Neural cell (in vitro differentiated cells): ENCODE data around the gene CP. TPM values are rescaled to one million over a fixed set of nuclear protein-coding genes. Genes with fewer than 3 reads are reported as not detected.

Source experiments
- H2AFZ ChIP-seq: fragments of 200-600, 300-800 bp; sonication (generic), shearing (Covaris generic); 2 replicates; pipeline ENCODE4 v1.6.0; 2014; ENCODE audit warnings: low read depth, mild to moderate bottlenecking, antibody characterized with exemption, low read length, moderate library complexity
- H3F3A ChIP-seq: fragments of 200-600 bp; shearing (Covaris generic); 2 replicates; pipeline ENCODE4 v1.6.1; 2016; ENCODE audit warnings: mild to moderate bottlenecking, moderate library complexity, mixed read lengths, antibody characterized with exemption, low read length; ENCODE audit not compliant: insufficient read depth, poor library complexity, severe bottlenecking
- H3K27ac ChIP-seq: fragments of 200-600, 300-800 bp; sonication (generic), shearing (Covaris generic); 2 replicates; pipeline ENCODE4 v1.5.1; 2014; ENCODE audit warnings: mild to moderate bottlenecking, low read length, moderate library complexity
- H3K27me3 ChIP-seq: fragments of 300-800, 200-600 bp; sonication (generic), shearing (Covaris generic); 2 replicates; pipeline ENCODE4 v1.6.0; 2014; ENCODE audit warnings: mild to moderate bottlenecking, low read depth, low read length, moderate library complexity; ENCODE audit not compliant: insufficient read depth
- H3K36me3 ChIP-seq: fragments of 300-800, 200-600 bp; sonication (generic), shearing (Covaris generic); 2 replicates; pipeline ENCODE4 v1.5.1; 2014; ENCODE audit warnings: mild to moderate bottlenecking, antibody characterized with exemption, low read length, moderate library complexity; ENCODE audit not compliant: insufficient read depth
- H3K4me2 ChIP-seq: fragments of 300-800, 200-600 bp; sonication (generic), shearing (Covaris generic); 2 replicates; pipeline ENCODE4 v1.6.0; 2014; ENCODE audit warnings: mild to moderate bottlenecking, low read length
- H3K4me3 ChIP-seq: fragments of 300-800, 200-600 bp; sonication (generic), shearing (Covaris generic); 2 replicates; pipeline ENCODE4 v1.5.1; 2014; ENCODE audit warnings: mild to moderate bottlenecking, low read length, moderate library complexity
- H3K79me2 ChIP-seq: fragments of 200-600 bp; shearing (Covaris generic); replicated peaks from 2 replicates; pipeline ENCODE4 v1.6.0; 2014; ENCODE audit warnings: mild to moderate bottlenecking, low read length, moderate library complexity; ENCODE audit not compliant: insufficient read depth
- H3K9ac ChIP-seq: fragments of 300-800, 200-600 bp; sonication (generic), shearing (Covaris generic); 2 replicates; pipeline ENCODE4 v1.6.1; 2016; ENCODE audit warnings: mild to moderate bottlenecking, low read length, mixed read lengths
- H3K9me2 ChIP-seq: fragments of 200-600 bp; shearing (Covaris generic); 2 replicates; pipeline ENCODE4 v1.6.1; 2016; ENCODE audit warnings: mild to moderate bottlenecking, low read length, mixed read lengths; ENCODE audit not compliant: insufficient read depth
- H3K9me3 ChIP-seq: fragments of 200-600, 300-800 bp; sonication (generic), shearing (Covaris generic); 2 replicates; pipeline ENCODE4 v1.6.1; 2016; ENCODE audit warnings: mild to moderate bottlenecking, mixed run types, low read length, moderate library complexity, mixed read lengths
- H4K20me1 ChIP-seq: fragments of 200-600 bp; shearing (Covaris generic); 2 replicates; pipeline ENCODE4 v1.6.1; 2016; ENCODE audit warnings: mild to moderate bottlenecking, mixed run types; ENCODE audit not compliant: insufficient read depth
- CTCF ChIP-seq: fragments of 450-650 bp; IDR thresholded peaks from 2 replicates; pipeline ENCODE4 v1.5.1; 2014; ENCODE audit warnings: antibody characterized with exemption, mild to moderate bottlenecking, moderate library complexity; ENCODE audit not compliant: poor library complexity, severe bottlenecking
- EP300 ChIP-seq: fragments of 450-650 bp; conservative IDR thresholded peaks from 2 replicates; pipeline ENCODE4 v1.6.1; 2014; ENCODE audit warnings: antibody characterized with exemption, mild to moderate bottlenecking, moderate library complexity; ENCODE audit not compliant: poor library complexity, severe bottlenecking
- EZH2 ChIP-seq: fragments of 200-600, 300-800 bp; shearing (Covaris generic), sonication (generic); IDR thresholded peaks from 2 replicates; pipeline ENCODE4 v1.6.1; 2014; ENCODE audit warnings: antibody characterized with exemption, low read length, borderline replicate concordance, mild to moderate bottlenecking; ENCODE audit not compliant: insufficient read depth, poor library complexity, severe bottlenecking
- MXI1 ChIP-seq: fragments of 450-650 bp; conservative IDR thresholded peaks from 2 replicates; pipeline ENCODE4 v1.6.1; 2014; ENCODE audit warnings: antibody characterized with exemption, mild to moderate bottlenecking; ENCODE audit not compliant: poor library complexity, severe bottlenecking
- POLR2AphosphoS5 ChIP-seq: IDR thresholded peaks from 2 replicates; pipeline ENCODE4 v1.6.1; 2012
- RAD21 ChIP-seq: fragments of 450-650 bp; conservative IDR thresholded peaks from 2 replicates; pipeline ENCODE4 v1.6.1; 2014; ENCODE audit warnings: antibody characterized with exemption, mild to moderate bottlenecking, moderate library complexity
- REST ChIP-seq: IDR thresholded peaks from 2 replicates; pipeline ENCODE4 v1.6.1; 2012; ENCODE audit warnings: borderline replicate concordance
- SMC3 ChIP-seq: fragments of 450-650 bp; conservative IDR thresholded peaks from 2 replicates; pipeline ENCODE4 v1.6.1; 2014; ENCODE audit warnings: antibody characterized with exemption, mild to moderate bottlenecking, moderate library complexity; ENCODE audit not compliant: poor library complexity
- TAF1 ChIP-seq: IDR thresholded peaks from 2 replicates; pipeline ENCODE4 v1.6.1; 2012; ENCODE audit warnings: low read depth
- polyA plus RNA-seq: library from polyadenylated mRNA; depleted of rRNA; stranded (reverse); fragments of >200 nt; gene quantifications from 2 replicates; pipeline ENCODE4 v1.2.3, GENCODE V29; 2014

Gene CP
- polyA plus RNA-seq, 1 donor from 2014 or later = not detected

GRCh38 chr3:149233323-149233722 is 11.7 kb upstream of the CP start:
- H3K79me2 ChIP-seq = no peaks in the 10 kb centered on the region
- no peak overlapping the region for H3K4me2 ChIP-seq
- H2AFZ ChIP-seq = no peak overlapping the region
- TF ChIP-seq TAF1 = no peak
- no peak for TF ChIP-seq EZH2
- no peak overlapping the region for H3K9ac ChIP-seq
- no peaks in the 10 kb centered on the region for H3K27me3 ChIP-seq
- H3K27ac ChIP-seq = no peak overlapping the region
- H3K9me3 ChIP-seq = no peaks in the 10 kb centered on the region
- H3F3A ChIP-seq = no peaks in the 10 kb centered on the region
- H3K9me2 ChIP-seq = no peaks in the 10 kb centered on the region
- H3K4me3 ChIP-seq = no peak overlapping the region
- no peaks in the 10 kb centered on the region for H4K20me1 ChIP-seq
- no peaks in the 10 kb centered on the region for H3K36me3 ChIP-seq

- TF ChIP-seq SMC3 (no peak), MXI1 (no peak), EP300 (no peak), CTCF (no peak), RAD21 (no peak), POLR2AphosphoS5 (no peak), TAF1 (no peak), REST (no peak), EZH2 (no peak)
Observed at GRCh38 chr3:149231871-149232270, 10.2 kb upstream of the CP start.

More at GRCh38 chr3:149231871-149232270, 10.2 kb upstream of the CP start:
- H3K4me2 ChIP-seq = no peak overlapping the region
- no peak overlapping the region for H3K27ac ChIP-seq
- no peak overlapping the region for H3K4me3 ChIP-seq
- no peaks in the 10 kb centered on the region for H4K20me1 ChIP-seq
- H3K9me3 ChIP-seq = no peaks in the 10 kb centered on the region
- H3K79me2 ChIP-seq = no peaks in the 10 kb centered on the region
- H2AFZ ChIP-seq = no peak overlapping the region
- H3K27me3 ChIP-seq = no peaks in the 10 kb centered on the region
- H3F3A ChIP-seq = no peaks in the 10 kb centered on the region
- no peak overlapping the region for H3K9ac ChIP-seq
- H3K36me3 ChIP-seq = no peaks in the 10 kb centered on the region
- H3K9me2 ChIP-seq = no peaks in the 10 kb centered on the region
